HepG2 (cell line): Measurements from ENCODE around the gene POC1B. TPM values are rescaled to one million over a fixed set of nuclear protein-coding genes. Genes with fewer than 3 reads are reported as not detected.
A peak's percentile ranks its signal among the peaks of the same experiment; 100 is the strongest.

Experiments
- ATAC-seq: fragments of 200-7000 bp; cut with Tn5 transposase; 3 replicates; pipeline ENCODE4 v1.9.1; 2020; ENCODE audit warnings: mild to moderate bottlenecking, moderate library complexity
- BruUV-seq: library from RNA; stranded (reverse); fragments of 400-500 nt; replicated peaks from 2 replicates; lab custom pipeline; 2021; lab: Mats Ljungman, UMichigan
- CTCF ChIA-PET: fragments of 300-600 bp; formaldehyde crosslinking; extraction: SDS; loops from one replicate; lab custom pipeline; 2021; ENCODE audit warnings: low total read pairs, inconsistent platforms, low intra/inter-chr PET ratio; lab: Yijun Ruan, JAX
- POLR2A ChIA-PET: fragments of 350-600 bp; sonication (Branson Sonifier 250); formaldehyde crosslinking; loops from one replicate; lab custom pipeline; 2020; ENCODE audit warnings: antibody characterized with exemption, inconsistent platforms; lab: Yijun Ruan, JAX
- DNase-seq: peaks from one replicate; pipeline ENCODE4 v3.0.0-alpha.2; 2015; ENCODE audit warnings: low spot score
- FAIRE-seq: peaks from 3 replicates; lab custom pipeline; 2011; peaks lifted over from hg19 to GRCh38; lab: Jason Lieb, UNC
- H2AFZ ChIP-seq: one replicate; pipeline ENCODE4 v1.6.1; 2011; ENCODE audit warnings: low read length, inconsistent platforms
- H3K27ac ChIP-seq: fragments of 300-600 bp; 3 replicates; pipeline ENCODE4 v1.8.0; 2011; ENCODE audit warnings: mixed run types, mild to moderate bottlenecking, mixed read lengths, low read length, inconsistent platforms; ENCODE audit not compliant: insufficient read depth; ENCODE audit errors: extremely low read length
- H3K27me3 ChIP-seq, 2 experiments: fragments of 200-600 bp in 1 of 2; 2 replicates in 1 of 2; 3 replicates in 1 of 2; pipeline versions ENCODE4 v1.6.0 to v1.8.0; 2011; ENCODE audit warnings: low read length in 2 of 2, mild to moderate bottlenecking in 2 of 2, moderate library complexity in 2 of 2, inconsistent platforms in 1 of 2; ENCODE audit not compliant: insufficient read depth in 2 of 2, control insufficient read depth in 1 of 2
- H3K36me3 ChIP-seq, 2 experiments: fragments of 200-600 bp in 1 of 2; replicated peaks in 1 of 2; 2 replicates in 1 of 2; 3 replicates in 1 of 2; pipeline versions ENCODE4 v1.5.1 to v1.8.0; 2011; ENCODE audit warnings: low read length in 2 of 2, inconsistent platforms in 1 of 2; ENCODE audit not compliant: insufficient read depth in 2 of 2, control insufficient read depth in 1 of 2
- H3K4me1 ChIP-seq: 2 replicates; pipeline ENCODE4 v1.5.1; 2012; ENCODE audit warnings: low read length, inconsistent platforms; ENCODE audit not compliant: insufficient read depth
- H3K4me2 ChIP-seq: 2 replicates; pipeline ENCODE4 v1.6.0; 2011; ENCODE audit warnings: low read depth, low read length, inconsistent platforms
- H3K4me3 ChIP-seq, 3 experiments: fragments of 200-600 bp in 1 of 3; sonication (generic), shearing (Covaris generic) in 1 of 3; replicated peaks in 1 of 3; 2 replicates each; pipeline ENCODE4 v1.5.1; 2011 to 2016; ENCODE audit warnings: low read length in 3 of 3, inconsistent platforms in 2 of 3, low read depth in 2 of 3, mild to moderate bottlenecking in 2 of 3, control low read depth in 1 of 3, mixed read lengths in 1 of 3; ENCODE audit not compliant: insufficient read depth in 1 of 3
- H3K79me2 ChIP-seq: one replicate; pipeline ENCODE4 v1.6.1; 2011; ENCODE audit warnings: low read length, inconsistent platforms; ENCODE audit not compliant: insufficient read depth
- H3K9ac ChIP-seq: 2 replicates; pipeline ENCODE4 v1.6.0; 2011; ENCODE audit warnings: mild to moderate bottlenecking, low read depth, low read length, inconsistent platforms; ENCODE audit not compliant: insufficient read depth
- H3K9me3 ChIP-seq: 2 replicates; pipeline ENCODE4 v1.5.1; 2012; ENCODE audit warnings: mild to moderate bottlenecking, low read length
- H4K20me1 ChIP-seq: 2 replicates; pipeline ENCODE4 v1.6.0; 2011; ENCODE audit warnings: inconsistent platforms, mild to moderate bottlenecking, low read length, moderate library complexity; ENCODE audit not compliant: insufficient read depth
- SCMH1 ChIP-seq: sonication (generic); formaldehyde crosslinking; IDR thresholded peaks from 2 replicates; pipeline ENCODE4 v1.9.0; 2021; ENCODE audit warnings: missing genetic modification reagents, mild to moderate bottlenecking, borderline replicate concordance
- ZBTB14 ChIP-seq: sonication (generic); formaldehyde crosslinking; IDR thresholded peaks from 2 replicates; pipeline ENCODE4 v1.4.0; 2020; ENCODE audit warnings: missing genetic modification reagents
- ZBTB21 ChIP-seq: sonication (generic); formaldehyde crosslinking; IDR thresholded peaks from 2 replicates; pipeline ENCODE4 v1.4.0; 2020; ENCODE audit warnings: missing genetic modification reagents
- ZNF207 ChIP-seq: fragments of 450-650 bp; IDR thresholded peaks from 2 replicates; pipeline ENCODE4 v1.6.1; 2016; ENCODE audit warnings: antibody characterized with exemption, borderline replicate concordance
- ZNF652 ChIP-seq: IDR thresholded peaks from 2 replicates; pipeline ENCODE4 v1.6.1; 2016; ENCODE audit warnings: low read depth, borderline replicate concordance
- whole genome bisulfite sequencing: methylation state at CpG from one replicate; pipeline ENCODE4 v1.1.6; 2017; ENCODE audit warnings: low lambda C conversion rate; 5-methylcytosine and 5-hydroxymethylcytosine counted together
- in situ Hi-C: cut with HindIII; loops from 2 replicates; pipeline ENCODE4 v1.10.0; 2017; ENCODE audit warnings: low pct_unique_long_range_greater_than_20kb; ENCODE audit not compliant: extremely low pct_ligation_motif_present
- intact Hi-C: fragments of 100-400 bp; cut with micrococcal nuclease; formaldehyde crosslinking; loops from one replicate; pipeline ENCODE4 v1.10.0; 2022; ENCODE audit not compliant: unreplicated experiment
- polyA plus RNA-seq, 8 experiments: library from polyadenylated mRNA; depleted of rRNA in 3 of 8; stranded (reverse) in 7 of 8; unstranded in 1 of 8; fragments of >200 nt; fragmentation: Illumina TruSeq in 4 of 8; extraction: Trizol in 4 of 8; gene quantifications; 2 replicates each; pipeline versions ENCODE4 v1.2.1 to v1.2.3, GENCODE V29; 2011 to 2016; ENCODE audit warnings: low read depth in 4 of 8, missing spikeins in 1 of 8, mixed read lengths in 1 of 8; ENCODE audit not compliant: insufficient read depth in 1 of 8
- total RNA-seq, 5 experiments: library from RNA; depleted of rRNA; stranded (reverse); fragments of >200 nt; fragmentation: Illumina TruSeq; extraction: Trizol; gene quantifications; 2 replicates each; pipeline ENCODE4 v1.2.3, GENCODE V29; 2016; ENCODE audit warnings: low read depth in 1 of 5

The POC1B gene
- total and polyA plus RNA-seq, 2 of the 13 experiments (the other 11 are each of a cell fraction or from before 2014, with no cell fraction given), result 9.3 to 11.0 TPM

- TF ChIP-seq SCMH1 (CRISPR knock-in tag), result no peak
- TF ChIP-seq ZBTB21 (CRISPR knock-in tag), result no peak
- TF ChIP-seq ZBTB14 (CRISPR knock-in tag), result no peak
Measured at GRCh38 chr12:89393551-89394121, 132.2 kb downstream of the POC1B start (continued).

GRCh38 chr12:89392391-89392790 is 133.5 kb downstream of the POC1B start:
- H3K4me2 ChIP-seq, result peak overlapping the region; percentile 66
- ChIA-PET POLR2A (interaction anchor here (0.8 to 3.2 kb wide), 5 partner anchors 9 to 39 kb away, joined by 3 to 67 read pairs (median 8); partner anchors contain the start of gene DUSP6), CTCF (no interaction called here)
- FAIRE-seq (no peak), ATAC-seq (no peak)
- WGBS, result 96% methylated on average over 3 of the region's 3 CpGs
- no peak overlapping the region for H3K4me3 ChIP-seq
- peaks cover 73% of the 10 kb centered on the region for H3K4me1 ChIP-seq
- intact Hi-C loops, result loop anchor here (5.0 kb wide), 1 partner anchor 70 kb away; no protein-coding TSS in a partner anchor
- no peaks in the 10 kb centered on the region for H3K36me3 ChIP-seq
- no TSS peak for BruUV-seq
- H3K9ac ChIP-seq, result no peak overlapping the region
- in situ Hi-C loops, result loop anchor here (5.0 kb wide), 1 partner anchor 40 kb away; the partner anchor contains the start of gene DUSP6
- H3K9me3 ChIP-seq, result no peaks in the 10 kb centered on the region
- no peaks in the 10 kb centered on the region for H3K79me2 ChIP-seq
- H3K27ac ChIP-seq, result peak overlapping the region; percentile 75
- no peaks in the 10 kb centered on the region for H3K27me3 ChIP-seq
- TF ChIP-seq ZNF207, result no peak
- peak; percentile 39; the same call in 1 of the 2 replicates for TF ChIP-seq ZNF652
- TF ChIP-seq, all 625 proteins: peak for 1
- no peak for DNase-seq
- Histone ChIP-seq H4K20me1 (no peaks in the 10 kb centered on the region), H2AFZ (no peak overlapping the region)
